ENCODE measurements around the gene GFOD1. TPM values are rescaled to one million over a fixed set of nuclear protein-coding genes. Genes with fewer than 3 reads are reported as not detected.

Gene GFOD1
- total RNA-seq, 1 donor from 2014 or later, result 51.6 TPM

DNA sequence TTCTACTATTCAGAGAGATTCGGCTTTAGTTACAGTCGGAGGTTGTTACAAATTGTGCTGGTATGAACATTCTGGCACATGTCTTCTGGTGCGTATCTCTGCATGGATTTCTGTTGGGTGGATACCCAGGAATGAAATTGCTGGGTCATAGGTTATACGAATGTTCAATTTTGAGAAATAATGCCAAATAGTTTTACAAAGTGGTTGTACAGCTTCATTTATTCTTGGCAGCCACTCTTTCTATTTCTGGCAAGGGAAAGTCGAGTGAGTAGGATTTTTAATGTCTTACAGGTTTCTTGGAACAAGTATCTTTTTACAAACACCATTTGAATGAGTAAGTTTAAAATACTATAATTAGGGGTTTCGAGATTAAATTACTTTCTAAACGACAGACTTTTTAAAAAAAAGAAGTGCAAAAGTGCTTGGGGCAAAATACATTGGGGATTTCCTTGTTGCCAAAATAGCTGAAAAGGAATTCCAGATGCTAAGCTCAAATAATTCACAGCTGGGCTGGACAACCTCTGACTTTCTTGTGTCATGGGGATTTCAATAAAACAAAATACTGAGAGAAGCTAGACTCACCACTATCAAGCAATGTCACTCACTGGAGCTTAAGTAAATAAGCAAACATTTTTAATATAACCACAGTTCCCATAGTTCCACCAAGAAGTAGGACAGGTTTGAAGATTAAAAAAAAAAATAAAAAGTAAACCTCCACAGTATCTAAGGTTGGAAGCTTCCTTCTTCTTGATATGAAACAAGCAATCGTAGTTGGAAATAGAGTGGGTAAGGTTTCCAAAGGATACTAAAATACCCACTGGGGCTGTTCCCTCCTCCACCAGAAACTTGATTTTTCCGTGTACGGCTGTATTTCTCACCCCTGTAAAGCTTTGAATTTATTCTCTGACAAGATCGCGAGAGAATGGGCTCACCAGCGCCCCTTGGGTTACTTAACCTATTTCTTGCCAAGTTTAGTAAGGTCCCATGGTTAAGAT, 21.6 kb upstream of the GFOD1 start:
- no peaks in the 10 kb centered on the region for H3K9me3 ChIP-seq (replicated peaks)
- peak overlapping the region; percentile 43 for H3K27ac ChIP-seq (replicated peaks)
- H3K27me3 ChIP-seq (ENCODE audit: low read depth), result no peaks in the 10 kb centered on the region
- H3K4me3 ChIP-seq, result no peak overlapping the region
- TF ChIP-seq, protein P1, sequence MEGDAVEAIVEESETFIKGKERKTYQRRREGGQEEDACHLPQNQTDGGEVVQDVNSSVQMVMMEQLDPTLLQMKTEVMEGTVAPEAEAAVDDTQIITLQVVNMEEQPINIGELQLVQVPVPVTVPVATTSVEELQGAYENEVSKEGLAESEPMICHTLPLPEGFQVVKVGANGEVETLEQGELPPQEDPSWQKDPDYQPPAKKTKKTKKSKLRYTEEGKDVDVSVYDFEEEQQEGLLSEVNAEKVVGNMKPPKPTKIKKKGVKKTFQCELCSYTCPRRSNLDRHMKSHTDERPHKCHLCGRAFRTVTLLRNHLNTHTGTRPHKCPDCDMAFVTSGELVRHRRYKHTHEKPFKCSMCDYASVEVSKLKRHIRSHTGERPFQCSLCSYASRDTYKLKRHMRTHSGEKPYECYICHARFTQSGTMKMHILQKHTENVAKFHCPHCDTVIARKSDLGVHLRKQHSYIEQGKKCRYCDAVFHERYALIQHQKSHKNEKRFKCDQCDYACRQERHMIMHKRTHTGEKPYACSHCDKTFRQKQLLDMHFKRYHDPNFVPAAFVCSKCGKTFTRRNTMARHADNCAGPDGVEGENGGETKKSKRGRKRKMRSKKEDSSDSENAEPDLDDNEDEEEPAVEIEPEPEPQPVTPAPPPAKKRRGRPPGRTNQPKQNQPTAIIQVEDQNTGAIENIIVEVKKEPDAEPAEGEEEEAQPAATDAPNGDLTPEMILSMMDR (IDR thresholded peaks at IDR 0.05; ENCODE audit: borderline replicate concordance), result no peak
- H3K36me3 ChIP-seq, result no peaks in the 10 kb centered on the region
- DNase-seq, result no peak
- intact Hi-C loops (cut with micrococcal nuclease), result no loop called here
- peaks cover 47% of the 10 kb centered on the region for H3K4me1 ChIP-seq

DNA sequence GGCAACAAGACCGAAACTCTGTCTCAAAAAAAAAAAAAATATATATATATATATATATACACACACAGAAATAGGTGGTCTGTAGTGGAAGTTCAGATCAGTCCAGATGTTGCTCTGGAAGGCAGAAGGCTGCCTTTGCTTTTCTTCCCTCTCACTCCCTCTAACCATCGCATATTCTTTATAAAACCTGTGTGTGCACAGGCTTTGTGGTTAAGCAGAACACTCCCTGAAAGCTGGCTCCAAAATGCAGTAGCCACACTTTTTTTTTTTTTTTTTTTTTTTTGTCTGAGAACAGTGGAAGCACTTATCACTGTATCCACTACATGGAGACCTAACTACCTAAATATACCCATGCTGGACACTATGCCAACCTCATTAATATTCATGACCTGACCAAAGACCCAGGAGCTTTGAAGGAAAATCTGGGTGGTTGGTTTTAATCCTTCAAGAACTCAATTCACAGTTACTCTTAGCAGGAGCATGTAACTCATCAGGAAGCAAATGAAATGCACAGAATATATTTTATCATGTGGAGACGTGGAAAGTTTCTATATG, 20.0 kb upstream of the GFOD1 start:
- DNase-seq, result no peak
- Histone ChIP-seq H3K9me3 (replicated peaks) (no peaks in the 10 kb centered on the region), H3K4me1 (peaks cover 47% of the 10 kb centered on the region), H3K27me3 (ENCODE audit: low read depth) (no peaks in the 10 kb centered on the region), H3K27ac (replicated peaks) (no peak overlapping the region), H3K4me3 (no peak overlapping the region), H3K36me3 (no peaks in the 10 kb centered on the region)
- TF ChIP-seq, protein P1 (IDR thresholded peaks at IDR 0.05; ENCODE audit: borderline replicate concordance), result no peak
- intact Hi-C loops (cut with micrococcal nuclease), result no loop called here

DNA sequence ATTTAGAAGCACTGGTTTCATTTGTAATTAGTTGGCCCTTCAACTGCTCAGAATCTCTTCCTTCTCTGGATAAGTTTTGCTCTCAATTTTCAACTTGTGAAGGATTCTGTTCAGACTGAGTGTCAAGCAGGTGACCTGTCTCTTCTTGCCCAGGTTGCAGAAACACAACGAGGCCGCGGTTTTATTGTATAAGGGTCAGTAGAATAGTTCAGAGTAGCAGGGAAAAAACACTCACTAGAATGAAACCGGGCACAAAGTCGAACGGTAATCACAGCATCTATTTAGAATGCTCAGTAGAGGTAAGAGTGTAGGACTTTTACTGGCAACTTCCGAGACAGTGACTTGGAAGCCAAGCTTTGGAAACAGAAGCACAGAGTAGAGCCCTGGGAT, 17.9 kb upstream of the GFOD1 start:
- TF ChIP-seq, protein P1 (IDR thresholded peaks at IDR 0.05; ENCODE audit: borderline replicate concordance), result no peak
- no peak for DNase-seq
- H3K27ac ChIP-seq (replicated peaks), result peak overlapping the region; percentile 78
- no peaks in the 10 kb centered on the region for H3K36me3 ChIP-seq
- intact Hi-C loops (cut with micrococcal nuclease), result no loop called here
- H3K9me3 ChIP-seq (replicated peaks), result no peaks in the 10 kb centered on the region
- no peak overlapping the region for H3K4me3 ChIP-seq
- peaks cover 34% of the 10 kb centered on the region for H3K4me1 ChIP-seq
- H3K27me3 ChIP-seq (ENCODE audit: low read depth), result no peaks in the 10 kb centered on the region

DNA sequence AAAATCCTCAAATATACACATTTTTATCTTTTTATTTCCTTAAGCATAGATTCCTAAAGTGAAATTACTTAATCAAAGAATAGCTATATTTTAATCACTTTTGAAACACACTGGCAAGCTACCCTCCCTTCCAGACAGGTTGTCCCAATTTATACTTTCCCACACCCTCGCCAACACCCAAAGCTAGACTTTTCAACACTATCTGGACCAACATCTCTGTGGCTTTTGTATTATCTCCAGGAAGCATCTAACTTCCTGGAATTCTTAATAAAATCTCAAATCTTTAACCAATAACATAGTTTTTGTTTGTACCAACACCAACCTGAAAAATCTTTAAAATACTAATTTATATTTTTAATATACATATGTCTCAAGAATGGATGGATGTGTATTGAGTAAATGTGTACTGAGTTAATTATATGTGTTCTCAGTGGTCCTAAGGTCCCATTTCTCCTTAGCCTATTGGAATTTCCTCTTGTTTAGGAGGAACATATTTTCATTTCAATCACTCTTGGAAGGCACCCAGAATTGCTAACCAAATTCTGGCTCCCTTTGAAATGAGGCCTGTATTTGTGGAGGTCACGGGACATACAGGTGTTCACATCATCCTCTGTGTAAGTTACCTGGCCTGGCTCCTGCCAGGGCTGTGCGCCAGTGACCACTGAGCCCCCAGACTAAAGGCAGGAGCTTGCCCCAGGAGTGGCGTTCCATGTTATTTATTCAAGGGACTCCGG, 17.4 kb upstream of the GFOD1 start:
- DNase-seq, result no peak
- Histone ChIP-seq H3K27ac (replicated peaks) (peak overlapping the region; percentile 78), H3K9me3 (replicated peaks) (no peaks in the 10 kb centered on the region), H3K36me3 (no peaks in the 10 kb centered on the region), H3K4me1 (peaks cover 34% of the 10 kb centered on the region), H3K27me3 (ENCODE audit: low read depth) (no peaks in the 10 kb centered on the region), H3K4me3 (no peak overlapping the region)
- TF ChIP-seq, protein P1 (IDR thresholded peaks at IDR 0.05; ENCODE audit: borderline replicate concordance), result no peak
- intact Hi-C loops (cut with micrococcal nuclease), result no loop called here

DNA sequence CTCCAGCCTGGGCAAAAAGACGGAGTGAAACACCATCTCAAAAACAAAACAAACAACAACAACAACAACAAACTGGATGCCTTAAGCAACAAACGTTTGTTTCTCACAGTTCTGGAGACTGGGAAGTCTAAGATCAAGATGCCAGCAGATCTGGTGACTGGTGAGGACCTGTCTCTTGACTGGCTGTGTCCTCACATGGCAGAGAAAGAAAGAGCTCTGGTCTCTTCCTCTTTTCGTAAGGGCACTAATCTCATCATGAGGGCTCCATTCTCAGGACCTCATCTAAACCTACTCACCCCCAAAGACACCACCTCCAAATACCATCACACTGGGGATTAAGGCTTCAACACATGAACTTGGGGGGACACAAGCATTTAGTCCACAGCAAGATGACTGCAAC, 13.5 kb upstream of the GFOD1 start:
- no peak for DNase-seq
- H3K4me1 ChIP-seq, result peaks cover 21% of the 10 kb centered on the region
- H3K36me3 ChIP-seq, result no peaks in the 10 kb centered on the region
- no peaks in the 10 kb centered on the region for H3K9me3 ChIP-seq (replicated peaks)
- intact Hi-C loops (cut with micrococcal nuclease), result no loop called here
- TF ChIP-seq, protein P1 (IDR thresholded peaks at IDR 0.05; ENCODE audit: borderline replicate concordance), result no peak
- no peak overlapping the region for H3K27ac ChIP-seq (replicated peaks)
- H3K4me3 ChIP-seq, result no peak overlapping the region
- no peaks in the 10 kb centered on the region for H3K27me3 ChIP-seq (ENCODE audit: low read depth)
